Testis (tissue), 2 donors: ENCODE results near the gene LPCAT2.

ENCODE experiments used
- CTCF ChIP-seq, 3 experiments: fragments of 450-650 bp in 2 of 3; fragments of 200-600 bp in 1 of 3; sonication (generic) in 1 of 3; IDR thresholded peaks; one replicate each; pipeline ENCODE4 v1.5.1; 2016 to 2019; ENCODE audit warnings: antibody characterized with exemption in 3 of 3, mild to moderate bottlenecking in 2 of 3, moderate library complexity in 1 of 3
- POLR2A ChIP-seq: fragments of 450-650 bp; IDR thresholded peaks from one replicate; pipeline ENCODE4 v1.6.1; 2017; ENCODE audit warnings: antibody characterized with exemption, mild to moderate bottlenecking, moderate library complexity

- TF ChIP-seq CTCF (IDR thresholded peaks at IDR 0.05) (no peak), POLR2A (no peak)
Observed at GRCh38 chr16:55488306-55488705, 20.6 kb upstream of the LPCAT2 start.
